Daoy (cell line): ENCODE results near the gene RYR2. TPM values are rescaled to one million over a fixed set of nuclear protein-coding genes. Genes with fewer than 3 reads are reported as not detected.
"Not testable (repeated sequence)": the region's sequence is repeated elsewhere in the genome, so short reads cannot be mapped to it uniquely, and the experiment has no call there.

Experiments used
- DNase-seq: peaks from one replicate; pipeline ENCODE4 v3.0.0-alpha.2; 2015; ENCODE audit warnings: low read depth
- total RNA-seq: library from RNA; depleted of rRNA; stranded (reverse); fragments of >200 nt; shearing (Covaris generic); gene quantifications from 2 replicates; pipeline ENCODE4 v1.2.3, GENCODE V29; 2014

Gene RYR2
- total RNA-seq, 1 experiment from 2014 or later: 1.1 TPM

DNA sequence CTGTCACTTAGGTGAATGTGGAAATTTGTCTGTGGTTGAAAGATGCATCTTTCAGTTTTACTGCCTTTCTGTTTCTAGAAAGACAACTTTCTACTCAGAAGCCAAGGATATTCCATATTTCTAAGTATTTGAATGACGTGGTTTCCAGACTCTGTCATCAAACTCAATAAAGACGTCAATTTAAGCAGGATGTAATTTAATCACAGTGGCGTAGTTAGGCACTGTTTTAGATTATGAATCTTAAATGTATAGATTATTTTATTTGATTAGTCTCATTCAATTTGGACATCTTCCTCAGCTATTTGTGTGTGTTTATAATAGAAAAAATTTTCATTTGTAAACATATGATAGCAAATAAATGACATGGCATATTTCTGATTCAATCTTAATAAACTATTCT, 298.9 kb downstream of the RYR2 start:
- no peak for DNase-seq

DNA sequence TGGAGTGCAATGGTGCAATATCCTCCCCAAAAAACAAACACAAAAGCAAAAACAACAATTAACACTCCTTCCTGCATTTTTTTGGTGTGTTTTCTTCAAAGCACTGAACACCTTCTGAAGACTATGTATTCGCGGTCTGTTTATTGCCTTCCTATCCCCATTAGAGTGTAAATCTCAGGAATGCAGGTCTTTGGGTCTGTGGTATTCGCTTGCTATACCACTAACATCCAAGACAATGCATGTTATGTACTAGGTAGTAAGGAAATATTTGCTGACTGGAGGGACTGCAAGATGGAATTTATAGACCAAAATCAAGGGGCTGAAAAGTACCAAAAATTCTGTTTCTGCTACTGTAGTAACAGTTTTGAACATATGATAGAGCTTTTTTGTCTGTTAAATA, 299.4 kb downstream of the RYR2 start:
- DNase-seq: no peak

DNA sequence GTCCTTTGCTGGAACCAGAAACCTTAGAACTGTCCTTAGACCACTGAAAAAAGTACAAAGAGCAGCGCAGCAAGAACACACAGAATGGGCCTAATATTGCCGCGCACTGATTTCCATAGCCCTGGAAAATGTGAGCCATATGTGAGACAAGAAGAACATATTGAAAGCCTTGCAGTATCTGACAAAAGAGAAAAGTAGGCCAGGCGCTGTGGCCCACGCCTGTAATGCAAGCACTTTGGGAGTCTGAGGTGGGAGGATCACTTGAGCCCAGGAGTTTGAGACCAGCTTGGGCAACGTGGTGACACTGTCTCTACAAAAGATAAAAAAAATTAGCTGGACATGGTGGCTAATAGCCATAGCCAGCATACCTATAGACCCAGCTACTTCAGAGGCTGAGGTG, 300.7 kb downstream of the RYR2 start:
- DNase-seq: no peak

DNA sequence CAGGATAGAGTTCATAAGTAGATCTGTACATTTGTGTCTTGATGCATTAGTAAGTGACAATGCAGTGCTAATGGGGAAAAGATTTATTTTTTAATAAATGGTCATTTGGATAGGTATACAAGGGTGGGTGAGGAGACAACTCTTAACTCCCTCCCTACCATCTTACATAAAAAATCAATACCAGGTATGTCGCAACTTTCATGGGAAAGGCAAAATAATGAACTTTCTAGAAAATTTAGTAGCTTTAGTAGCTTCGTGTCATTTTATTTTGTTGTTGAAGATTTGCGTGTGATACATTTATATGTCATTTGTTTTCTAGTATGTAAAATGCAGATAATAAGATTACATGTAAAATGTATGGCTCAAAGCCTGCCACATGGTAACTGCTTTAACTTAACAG, 310.8 kb downstream of the RYR2 start:
- DNase-seq: no peak

DNA sequence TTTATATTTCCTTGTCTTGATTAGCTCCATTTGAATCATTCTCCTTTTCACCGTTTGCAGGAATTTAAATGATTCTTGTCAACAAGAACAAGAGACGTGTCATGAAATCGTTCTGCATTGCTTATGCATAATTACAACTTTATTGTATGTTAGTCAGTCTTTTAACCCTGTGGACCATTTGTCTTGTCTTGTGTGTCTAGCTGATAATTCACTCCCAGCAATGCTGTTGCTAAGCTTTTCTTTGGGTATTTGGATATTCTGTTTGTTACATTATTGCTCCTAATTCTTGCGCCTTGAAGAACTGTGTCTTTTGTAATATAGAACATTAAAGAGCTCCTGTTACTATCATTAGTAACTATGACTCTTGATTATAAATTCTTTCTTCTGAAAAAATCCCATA, 311.9 kb downstream of the RYR2 start:
- DNase-seq: no peak

DNA sequence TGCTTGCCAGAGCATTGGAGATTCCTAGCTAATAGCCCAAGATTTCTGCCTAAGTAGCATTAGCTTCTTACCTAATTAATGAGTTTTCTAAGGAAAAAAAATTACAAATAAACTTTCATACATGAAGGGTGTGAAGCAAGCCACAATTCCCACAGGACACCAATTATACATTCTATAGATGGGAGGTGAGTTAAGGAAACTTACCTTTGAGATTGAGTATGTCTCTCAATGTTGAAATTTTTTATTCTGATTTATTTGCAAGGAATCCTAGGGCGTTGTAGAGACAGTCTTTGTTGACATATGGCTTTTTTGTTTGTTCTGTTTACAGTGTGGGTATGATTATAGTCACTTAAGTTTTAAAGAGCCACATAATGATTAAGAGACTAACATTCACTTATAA, 313.0 kb downstream of the RYR2 start:
- no peak for DNase-seq

DNA sequence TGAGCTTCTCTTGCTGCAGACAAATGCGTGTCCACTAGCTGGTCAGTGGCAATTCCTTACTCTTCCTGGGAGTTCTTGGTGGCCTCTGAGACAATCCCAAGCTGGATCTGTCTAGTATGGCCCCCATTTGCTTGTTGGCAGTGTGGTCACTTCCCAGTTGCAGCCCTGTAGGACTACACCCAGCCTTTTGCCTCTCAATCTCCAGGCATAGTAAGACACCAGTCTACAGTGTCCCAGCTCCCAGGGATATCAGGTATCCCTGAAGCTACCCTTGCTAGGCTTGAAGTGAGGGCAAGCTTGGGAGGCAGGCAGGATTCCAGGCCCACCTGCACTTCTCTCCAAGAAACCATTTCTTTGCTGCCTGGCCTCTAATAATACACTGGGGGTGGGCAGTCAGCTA, 316.6 kb downstream of the RYR2 start:
- no peak for DNase-seq

DNA sequence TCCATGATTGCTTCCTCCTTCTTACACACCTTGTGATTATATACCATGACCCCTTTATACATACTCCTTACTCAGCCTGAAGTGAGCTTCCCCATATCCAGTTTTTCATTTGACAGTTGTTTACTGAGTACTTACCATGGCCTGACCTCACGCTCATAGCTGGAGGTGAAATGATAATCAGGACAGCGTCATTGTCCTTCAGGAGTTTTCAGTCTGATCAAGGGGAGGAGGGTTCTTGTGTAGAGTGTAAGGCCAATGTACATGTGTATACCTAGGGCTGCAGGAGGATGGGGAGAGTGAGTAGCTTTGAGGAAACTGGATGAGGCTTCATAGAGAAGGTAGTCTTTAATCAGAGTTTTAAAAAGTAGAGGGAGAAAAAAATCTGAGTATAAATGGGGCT, 325.8 kb downstream of the RYR2 start:
- no peak for DNase-seq

DNA sequence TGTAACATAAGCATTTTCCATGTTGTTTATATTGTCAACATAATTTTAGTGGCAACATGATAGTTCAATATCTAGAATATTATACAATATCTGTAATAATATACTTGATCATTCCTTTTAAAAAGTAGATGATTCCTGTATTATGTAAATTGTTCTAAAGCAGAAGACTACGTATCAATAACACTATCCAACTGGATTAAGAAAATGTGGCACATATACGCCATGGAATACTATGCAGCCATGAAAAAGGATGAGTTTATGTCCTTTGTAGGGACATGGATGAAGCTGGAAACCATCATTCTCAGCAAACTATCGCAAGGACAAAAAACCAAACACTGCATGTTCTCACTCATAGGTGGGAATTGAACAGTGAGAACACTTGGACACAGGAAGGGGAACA, 329.5 kb downstream of the RYR2 start:
- not testable (repeated sequence) for DNase-seq

DNA sequence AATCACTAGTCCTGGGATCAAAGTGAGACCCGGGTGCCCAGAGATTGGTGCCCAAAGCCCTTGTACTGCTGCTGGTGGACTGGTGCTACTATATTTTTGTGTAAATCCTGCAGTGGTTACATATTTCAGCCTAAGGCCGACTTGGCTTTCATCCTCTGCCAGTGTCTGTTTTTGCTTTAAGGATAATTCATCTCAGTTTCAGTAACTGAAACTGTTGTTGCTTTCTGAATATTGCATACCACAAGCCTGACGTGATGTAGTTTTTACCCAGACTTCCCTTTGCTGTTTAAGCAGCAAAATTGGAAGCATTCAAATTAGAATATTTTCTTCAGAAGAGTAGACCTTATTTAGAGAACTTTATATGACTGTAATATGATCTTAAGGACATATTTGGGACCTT, 341.8 kb downstream of the RYR2 start:
- no peak for DNase-seq

DNA sequence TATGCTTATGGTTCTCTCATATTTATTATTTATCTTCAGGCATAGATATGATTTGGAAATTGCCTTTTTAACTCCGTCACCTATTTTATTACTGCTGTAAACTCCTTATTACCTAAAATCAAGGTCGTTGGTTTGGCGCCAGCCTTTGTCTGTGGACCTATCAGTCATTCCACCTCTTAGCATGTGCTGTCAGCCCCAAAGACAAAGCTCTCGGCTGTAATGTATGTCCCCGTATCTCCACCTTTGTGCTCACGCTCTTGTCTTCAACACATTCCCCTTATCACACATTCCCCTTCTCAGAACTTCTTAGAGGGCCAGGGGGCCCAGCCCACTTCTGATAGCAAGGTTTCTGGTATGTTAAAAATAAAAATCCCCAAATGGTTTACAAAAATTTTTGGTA, 342.2 kb downstream of the RYR2 start:
- DNase-seq: no peak

DNA sequence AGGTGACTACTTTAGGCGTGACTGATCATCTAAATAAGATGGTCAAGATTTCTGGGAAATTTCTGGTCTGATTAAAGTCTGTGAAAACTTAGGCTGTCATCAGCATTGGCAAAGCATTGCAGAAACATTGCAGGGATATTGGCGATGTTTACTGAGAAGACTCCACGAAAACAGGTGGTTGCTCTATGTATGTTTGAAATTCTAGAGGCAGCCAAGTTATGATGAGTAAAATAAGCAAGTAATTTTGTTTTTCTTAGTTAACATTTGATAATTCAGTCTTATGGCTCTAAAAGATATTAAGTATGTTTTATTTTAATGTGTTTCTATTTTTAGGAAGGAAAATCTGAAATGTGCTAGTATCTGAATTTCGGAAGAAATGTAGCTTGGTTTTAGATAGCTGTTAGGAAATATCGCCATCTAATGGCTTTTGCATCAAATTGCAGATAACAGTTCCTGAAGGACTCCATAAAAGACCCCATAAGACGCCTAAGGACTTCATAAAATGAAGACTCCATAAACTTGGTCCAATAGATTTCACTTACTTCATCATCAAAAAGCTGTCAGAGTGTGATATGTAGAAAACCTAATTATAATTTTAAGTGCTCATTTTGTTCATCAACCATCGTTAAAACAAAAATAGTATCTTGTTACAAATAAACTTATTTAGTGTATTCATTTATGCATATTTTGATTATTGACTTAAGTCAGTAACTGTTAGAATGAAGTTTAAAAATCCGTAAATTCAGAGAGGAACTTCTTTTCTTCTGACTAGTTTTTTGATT, 344.6 kb downstream of the RYR2 start:
- DNase-seq: no peak

DNA sequence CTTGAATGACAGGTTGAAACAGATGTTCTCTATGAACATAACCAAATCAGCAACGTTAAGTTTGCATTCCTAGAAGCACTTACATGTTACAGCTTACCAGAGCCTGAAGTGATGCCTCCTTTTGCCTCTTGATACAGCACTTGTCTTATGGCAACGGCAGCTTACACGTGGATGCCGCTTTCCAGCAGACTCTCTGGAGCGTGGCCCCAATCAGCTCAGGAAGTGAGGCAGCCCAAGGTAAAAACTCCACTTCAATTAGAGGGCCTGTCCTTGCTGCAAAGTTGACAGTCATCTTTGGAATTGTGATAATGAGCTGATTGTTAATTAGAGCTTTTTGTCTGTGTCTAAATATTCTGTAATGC, 345.1 kb downstream of the RYR2 start:
- DNase-seq: no peak

DNA sequence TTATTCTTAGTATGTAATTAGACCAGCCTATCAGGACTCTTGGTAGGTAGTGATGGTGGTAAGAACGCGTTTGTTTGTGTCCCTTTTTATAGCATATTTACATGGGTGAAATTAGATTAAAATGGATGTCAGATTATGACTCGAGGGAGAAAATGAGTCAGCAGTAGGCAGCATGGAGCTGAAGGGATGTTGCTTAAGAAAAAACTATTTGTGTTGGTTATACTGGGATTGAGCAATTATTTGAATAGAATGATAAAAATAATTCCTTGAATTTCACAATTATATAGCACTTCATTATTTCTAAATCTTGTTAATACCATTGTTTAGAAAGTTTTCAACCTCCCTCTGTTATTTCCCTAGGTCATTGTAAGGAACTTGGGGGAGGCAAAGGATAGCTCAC, 348.8 kb downstream of the RYR2 start:
- no peak for DNase-seq

DNA sequence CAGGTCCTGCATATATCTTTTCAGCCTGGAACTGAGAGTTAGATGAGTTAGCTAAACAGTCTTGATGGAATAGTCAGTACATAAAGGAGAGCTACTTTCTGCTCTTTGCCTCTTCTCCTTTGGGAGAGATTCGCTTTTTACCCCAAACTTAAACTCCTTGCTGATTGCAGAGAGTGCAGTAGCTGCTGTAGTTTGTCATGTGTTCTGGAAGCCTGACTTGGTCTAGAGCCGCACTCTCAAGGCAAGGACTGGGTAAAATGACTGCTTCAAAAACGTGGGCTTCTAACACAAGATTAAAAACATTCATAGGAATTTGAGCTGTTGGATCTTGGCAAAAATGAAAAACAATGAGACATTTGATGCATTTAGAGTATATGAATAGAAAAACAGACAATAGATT, 351.6 kb downstream of the RYR2 start:
- no peak for DNase-seq

DNA sequence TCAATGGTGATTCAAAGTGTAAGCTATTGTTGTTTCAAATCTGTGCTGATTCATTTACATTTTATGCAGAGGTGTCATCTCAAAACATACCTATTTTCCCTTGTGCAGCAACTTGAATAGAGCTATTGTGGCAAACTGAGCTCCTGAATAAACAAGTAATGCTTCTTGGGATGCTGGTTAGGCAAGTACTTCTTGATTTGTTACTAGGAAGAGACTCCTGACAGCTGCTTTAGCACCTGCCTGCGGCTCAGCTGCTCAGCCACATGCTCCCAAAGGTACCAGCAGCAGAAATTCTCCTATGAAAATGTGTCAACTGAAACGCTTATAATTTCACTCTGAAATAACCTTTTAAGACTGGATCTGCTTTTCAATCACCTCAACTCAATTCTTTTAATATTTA, 352.3 kb downstream of the RYR2 start:
- DNase-seq: no peak

DNA sequence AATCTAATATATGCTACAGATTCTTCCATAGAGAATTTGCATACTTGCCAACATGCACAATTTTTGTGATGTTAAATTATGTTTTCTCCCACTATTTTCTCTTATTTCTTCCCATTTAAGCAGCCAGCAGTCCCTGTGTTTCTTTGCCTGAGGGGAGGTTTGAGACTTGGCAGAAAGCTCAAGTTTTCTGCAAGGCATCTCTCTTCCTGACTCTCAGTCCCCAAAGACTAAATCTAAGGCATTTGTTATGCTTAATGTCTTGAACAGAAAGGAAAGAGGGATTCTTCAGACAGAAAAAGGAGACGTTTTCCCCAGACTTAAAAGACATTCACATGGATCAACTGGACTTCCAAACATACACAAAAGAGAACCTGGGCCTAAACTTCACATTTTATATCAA, 354.4 kb downstream of the RYR2 start:
- no peak for DNase-seq

DNA sequence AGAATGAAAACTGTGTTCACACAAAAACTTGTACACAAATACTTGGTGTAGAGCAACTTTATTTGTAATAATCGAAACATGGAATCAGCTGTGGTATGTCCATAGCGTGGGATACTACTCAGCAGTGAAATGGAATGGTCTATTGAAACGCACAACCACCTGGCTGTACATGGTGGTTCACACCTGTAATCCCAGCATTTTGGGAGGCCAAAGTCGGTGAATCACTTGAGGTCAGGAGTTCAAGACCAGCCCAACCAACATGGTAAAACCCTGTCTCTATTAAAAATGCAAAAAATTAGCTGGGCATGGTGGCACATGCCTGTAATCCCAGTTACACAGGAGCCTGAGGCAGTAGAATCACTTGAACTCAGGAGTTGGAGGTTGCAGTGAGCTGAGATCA, 356.8 kb downstream of the RYR2 start:
- DNase-seq: no peak

DNA sequence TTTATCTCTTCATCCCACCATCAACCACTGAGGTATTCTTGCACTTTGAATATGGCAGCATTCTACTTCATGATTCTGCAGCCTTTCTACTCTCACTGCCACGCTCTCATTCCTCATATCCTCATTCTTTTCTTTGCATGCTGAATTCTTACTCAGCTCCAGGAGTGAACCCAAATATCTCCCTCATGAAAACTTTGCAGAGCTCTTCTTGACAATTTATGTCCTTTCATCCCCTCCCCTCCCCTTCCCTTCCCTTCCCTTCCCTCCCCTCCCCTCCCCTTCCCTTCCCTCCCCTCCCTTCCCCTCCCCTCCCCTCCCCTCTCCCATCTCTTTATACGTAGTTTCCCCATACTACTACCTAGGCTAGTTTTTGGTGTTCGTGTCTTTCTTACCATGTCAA, 363.9 kb downstream of the RYR2 start:
- no peak for DNase-seq

DNA sequence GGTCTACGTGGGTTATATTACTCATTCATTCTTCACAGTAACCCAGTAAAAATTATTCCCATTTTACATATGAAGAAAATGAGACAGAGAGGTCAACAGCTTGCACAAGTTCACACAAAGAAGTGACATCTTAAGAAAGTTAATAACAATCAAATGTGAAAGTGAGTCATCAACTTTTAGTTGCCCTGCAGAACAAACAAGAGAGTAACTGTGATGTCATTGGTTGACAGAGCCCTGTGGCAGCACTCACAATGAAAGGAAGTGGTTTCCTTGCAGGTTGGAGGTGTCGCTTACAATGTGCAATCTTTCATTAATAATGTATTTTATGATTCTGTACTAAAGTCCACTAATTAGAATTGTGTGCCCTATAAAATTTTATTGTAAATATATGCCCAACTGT, 369.6 kb downstream of the RYR2 start:
- peak; percentile 47 for DNase-seq

DNA sequence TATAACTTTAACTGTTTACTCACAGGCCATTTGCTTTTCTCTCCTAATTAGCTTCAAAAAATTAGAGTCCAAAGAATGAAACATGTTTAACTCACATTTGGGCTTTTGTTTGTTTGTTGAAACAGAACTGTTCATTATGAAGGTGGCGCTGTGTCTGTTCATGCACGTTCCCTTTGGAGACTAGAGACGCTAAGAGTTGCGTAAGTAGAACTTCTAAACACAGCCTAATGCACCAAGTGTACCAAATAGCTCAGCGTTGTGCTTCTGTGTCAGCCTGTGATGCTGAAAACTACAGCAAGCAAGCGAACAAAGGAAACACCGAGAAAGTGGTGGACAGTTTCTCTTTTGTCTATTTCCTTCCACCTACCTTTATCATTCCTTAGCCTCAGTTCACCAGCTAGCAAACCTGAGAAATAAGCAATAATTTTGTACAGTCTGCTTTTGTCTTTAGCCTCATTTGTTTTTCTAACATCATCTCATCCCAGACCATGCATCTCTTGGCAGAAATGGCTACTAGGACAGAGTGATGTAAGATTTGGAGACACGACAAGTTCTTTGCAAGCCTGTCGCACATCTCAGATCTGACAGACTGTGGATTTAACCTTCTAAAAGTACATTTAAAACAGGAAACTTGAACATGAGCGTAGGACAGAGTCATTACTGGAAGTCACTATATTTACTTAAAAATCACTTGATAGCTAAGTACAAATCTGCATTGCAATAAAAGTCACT, 375.1 kb downstream of the RYR2 start:
- no peak for DNase-seq

DNA sequence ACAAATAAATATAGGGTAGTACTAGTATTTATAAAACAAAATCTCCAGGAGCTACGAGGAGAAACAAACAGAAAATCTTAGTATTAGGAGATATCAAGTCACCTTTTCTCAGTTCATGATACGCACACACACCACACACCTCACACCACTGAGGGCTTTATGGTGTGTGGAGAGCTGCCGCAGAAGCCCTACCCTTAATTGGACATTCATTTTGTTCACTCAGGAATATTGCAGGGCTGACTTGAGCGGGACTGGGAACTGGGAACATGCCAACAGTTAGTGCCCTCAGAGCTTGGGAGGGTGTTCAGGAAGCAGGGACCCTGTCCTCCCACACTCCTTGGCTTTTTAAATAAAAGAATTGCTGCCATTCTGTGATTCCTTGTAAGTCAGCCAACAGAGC, 386.8 kb downstream of the RYR2 start:
- DNase-seq: no peak

DNA sequence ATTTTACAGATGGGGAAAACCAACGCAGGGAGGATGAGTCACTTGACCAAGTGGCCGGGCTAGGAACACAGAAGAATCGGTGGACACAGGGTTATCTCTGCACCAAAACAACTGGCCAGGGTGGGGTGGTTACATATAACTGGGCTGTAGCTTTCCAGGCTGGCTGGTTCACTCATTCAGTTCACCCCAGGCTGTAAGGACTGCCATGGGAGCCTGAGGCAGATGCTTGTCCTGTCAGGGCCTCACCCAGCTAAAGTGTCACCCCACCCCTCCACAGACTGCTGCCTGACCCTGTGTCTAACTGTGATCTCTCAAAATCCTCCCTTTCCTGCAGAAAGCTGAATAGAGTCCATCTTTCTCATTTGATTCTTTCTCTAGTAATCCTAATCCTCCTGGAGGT, 387.3 kb downstream of the RYR2 start:
- no peak for DNase-seq

DNA sequence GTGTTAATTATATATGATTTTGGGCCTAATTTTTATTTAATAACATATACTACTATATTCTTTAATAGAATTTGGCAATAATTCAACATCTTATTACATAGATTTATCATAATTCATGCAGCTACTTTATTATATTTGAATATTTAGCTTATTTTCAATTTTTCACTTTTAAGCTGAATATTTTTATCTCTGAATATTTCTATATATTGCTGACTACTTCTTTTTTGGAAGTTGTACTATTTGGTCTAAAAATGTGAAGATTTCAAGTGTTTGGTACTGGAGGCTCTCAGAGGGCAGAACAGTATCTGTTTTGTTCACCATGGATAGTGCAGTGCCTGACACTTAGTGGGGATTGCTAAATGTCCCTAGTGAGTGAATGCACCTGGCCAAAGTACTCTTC, 389.5 kb downstream of the RYR2 start:
- no peak for DNase-seq
